Naive thymus-derived CD4-positive, alpha-beta T cell (primary cell): ENCODE measurements around the gene RAB22A. TPM values are rescaled to one million over a fixed set of nuclear protein-coding genes. Genes with fewer than 3 reads are reported as not detected.

Experiments
- ATAC-seq: fragments of 150-1000 bp; cut with Tn5 transposase; 2 replicates; pipeline ENCODE4 v1.10.0; 2021; ENCODE audit warnings: mild to moderate bottlenecking, moderate library complexity
- CTCF ChIA-PET: fragments of 350-600 bp; sonication (Branson Sonifier 250); formaldehyde crosslinking; loops from one replicate; lab custom pipeline; 2021; ENCODE audit warnings: antibody characterized with exemption; lab: Charles Lee
- POLR2A ChIA-PET: fragments of 350-600 bp; sonication (Branson Sonifier 250); formaldehyde crosslinking; loops from one replicate; lab custom pipeline; 2021; ENCODE audit warnings: antibody characterized with exemption, inconsistent platforms; lab: Charles Lee
- DNase-seq, 9 donors: peaks; one replicate each; pipeline versions ENCODE4 v3.0.0 to v3.0.0-alpha.2; 2020 to 2022; ENCODE audit warnings: mixed read lengths in 1 of 9
- H3K27ac ChIP-seq: one replicate; pipeline ENCODE4 v1.7.0; 2013; ENCODE audit warnings: mild to moderate bottlenecking, low read depth, low read length, moderate library complexity
- H3K27me3 ChIP-seq, 2 donors: one replicate each; pipeline ENCODE4 v1.7.0; 2013; ENCODE audit warnings: low read length in 2 of 2, mild to moderate bottlenecking in 2 of 2, moderate library complexity in 2 of 2; ENCODE audit not compliant: control insufficient read depth in 2 of 2, insufficient read depth in 2 of 2
- H3K36me3 ChIP-seq, 3 experiments: 1 replicate in 2 of 3; 2 replicates in 1 of 3; pipeline ENCODE4 v1.7.0; 2013; ENCODE audit warnings: low read length in 3 of 3, mild to moderate bottlenecking in 3 of 3, moderate library complexity in 1 of 3; ENCODE audit not compliant: insufficient read depth in 3 of 3, control insufficient read depth in 2 of 3
- H3K4me1 ChIP-seq, 2 donors: one replicate each; pipeline ENCODE4 v1.7.0; 2013; ENCODE audit warnings: low read length in 2 of 2, mild to moderate bottlenecking in 2 of 2, moderate library complexity in 1 of 2; ENCODE audit not compliant: control insufficient read depth in 2 of 2, insufficient read depth in 2 of 2
- H3K4me3 ChIP-seq: 2 replicates; pipeline ENCODE4 v1.7.0; 2013; ENCODE audit warnings: mild to moderate bottlenecking, low read length
- H3K9me3 ChIP-seq, 3 experiments: 1 replicate in 2 of 3; 2 replicates in 1 of 3; pipeline ENCODE4 v1.7.0; 2013; ENCODE audit warnings: low read length in 3 of 3; ENCODE audit not compliant: control insufficient read depth in 2 of 3
- H3K27ac Mint-ChIP-seq, 9 donors: one replicate each; pipeline ENCODE4 v1.8.0; 2020 to 2022; ENCODE audit warnings: mixed read lengths in 9 of 9, mild to moderate bottlenecking in 8 of 9, moderate library complexity in 5 of 9, inconsistent platforms in 2 of 9
- H3K27me3 Mint-ChIP-seq, 5 donors: one replicate each; pipeline ENCODE4 v1.8.0; 2021 to 2022; ENCODE audit warnings: mixed read lengths in 5 of 5, mild to moderate bottlenecking in 1 of 5
- H3K36me3 Mint-ChIP-seq, 5 donors: one replicate each; pipeline ENCODE4 v1.8.0; 2020 to 2022; ENCODE audit warnings: mixed read lengths in 5 of 5, mild to moderate bottlenecking in 3 of 5, inconsistent platforms in 1 of 5
- H3K4me1 Mint-ChIP-seq, 7 donors: one replicate each; pipeline ENCODE4 v1.8.0; 2020 to 2022; ENCODE audit warnings: mixed read lengths in 7 of 7, mild to moderate bottlenecking in 3 of 7, inconsistent platforms in 1 of 7
- H3K4me3 Mint-ChIP-seq, 10 donors: one replicate each; pipeline ENCODE4 v1.8.0; 2020 to 2022; ENCODE audit warnings: mild to moderate bottlenecking in 10 of 10, mixed read lengths in 10 of 10, moderate library complexity in 6 of 10, inconsistent platforms in 2 of 10
- H3K9me3 Mint-ChIP-seq, 11 donors: one replicate each; pipeline ENCODE4 v1.8.0; 2020 to 2022; ENCODE audit warnings: mixed read lengths in 11 of 11, mild to moderate bottlenecking in 4 of 11, inconsistent platforms in 1 of 11, moderate library complexity in 1 of 11
- intact Hi-C, 2 donors: fragments of 100-400 bp; cut with micrococcal nuclease; formaldehyde crosslinking; loops; one replicate each; pipeline ENCODE4 v1.15.1; 2023
- polyA plus RNA-seq, 2 donors: library from polyadenylated mRNA; unstranded; fragments of 300-500 nt; fragmentation: Illumina TruSeq; gene quantifications; one replicate each; pipeline ENCODE4 v1.2.3, GENCODE V29; 2021
- total RNA-seq, 6 experiments: library from RNA in 5 of 6; stranded (reverse) in 5 of 6; gene quantifications; 1 replicate in 5 of 6; 2 replicates in 1 of 6; pipeline ENCODE4 v1.2.3 and lab custom pipeline; 2021 to 2026

Gene RAB22A
- total and polyA plus RNA-seq, 7 experiments from 2014 or later = 10.4 to 24.7 (median 17.8) TPM

DNA sequence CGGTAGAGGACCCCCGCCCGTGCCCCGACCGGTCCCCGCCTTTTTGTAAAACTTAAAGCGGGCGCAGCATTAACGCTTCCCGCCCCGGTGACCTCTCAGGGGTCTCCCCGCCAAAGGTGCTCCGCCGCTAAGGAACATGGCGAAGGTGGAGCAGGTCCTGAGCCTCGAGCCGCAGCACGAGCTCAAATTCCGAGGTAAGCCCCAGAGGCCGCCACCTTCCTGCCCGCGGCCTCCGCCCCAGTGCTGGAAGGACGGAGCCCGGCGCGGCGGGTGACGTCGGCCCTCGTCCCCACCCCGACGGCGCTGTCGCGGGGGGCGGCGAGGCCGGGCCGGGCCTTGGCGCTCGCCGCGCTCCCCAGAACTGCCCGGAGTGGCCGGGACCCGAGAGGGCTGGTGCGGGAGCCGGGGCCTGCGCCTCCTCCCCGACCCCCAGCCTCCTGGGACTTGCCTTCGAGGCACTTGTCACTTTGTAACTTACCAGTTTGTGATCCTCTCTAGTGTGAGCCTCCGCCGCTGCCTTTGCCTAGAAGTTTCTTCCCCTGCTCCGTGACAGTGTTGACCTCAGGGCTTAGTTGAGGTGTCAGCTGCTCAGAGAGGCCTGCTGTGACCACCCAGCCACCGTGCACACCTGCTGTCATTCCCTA is 79.9 kb downstream of the RAB22A start:
- Mint-ChIP-seq H3K27ac (peak overlapping the region; percentile 84 to 99 (median 97)), H3K36me3 (peaks cover 0 to 28% (median 11%) of the 10 kb centered on the region in 5 donors), H3K27me3 (peaks cover 0 to 8% (median 0%) of the 10 kb centered on the region in 5 donors), H3K4me3 (peak overlapping the region; percentile 82 to 100 (median 96)), H3K4me1 (peaks cover 33 to 49% (median 45%) of the 10 kb centered on the region in 7 donors), H3K9me3 (peaks cover 0 to 2% (median 0%) of the 10 kb centered on the region in 11 donors)
- Histone ChIP-seq H3K4me1 (peaks cover 17 to 28% of the 10 kb centered on the region in 2 donors), H3K27me3 (no peaks in the 10 kb centered on the region), H3K27ac (peak overlapping the region; percentile 100), H3K4me3 (peak overlapping the region; percentile 77), H3K9me3 (no peaks in the 10 kb centered on the region), H3K36me3 (no peaks in the 10 kb centered on the region)
- POLR2A ChIA-PET = interaction anchor here (0.6 to 1.8 kb wide), 20 partner anchors 11 to 999 kb away, joined by 3 to 26 read pairs (median 4); partner anchors contain the start of genes ATP5F1E, NPEPL1, RAB22A and RBM38
- intact Hi-C loops = loop anchor here (1.0 to 5.0 kb wide), 15 partner anchors 19 to 1921 kb away; partner anchors contain the start of genes NELFCD (in 2 of the 2), RAB22A (in 2 of the 2), ATP5F1E (in 1 of the 2) and PRELID3B (in 1 of the 2)
- ATAC-seq = peak; percentile 41
- peak in 3 of 9 donors; percentile 34 to 59 (median 50) for DNase-seq
- CTCF ChIA-PET = interaction anchor here (0.7 kb wide), 1 partner anchor 771 kb away, joined by 3 read pairs; no protein-coding TSS in a partner anchor

DNA sequence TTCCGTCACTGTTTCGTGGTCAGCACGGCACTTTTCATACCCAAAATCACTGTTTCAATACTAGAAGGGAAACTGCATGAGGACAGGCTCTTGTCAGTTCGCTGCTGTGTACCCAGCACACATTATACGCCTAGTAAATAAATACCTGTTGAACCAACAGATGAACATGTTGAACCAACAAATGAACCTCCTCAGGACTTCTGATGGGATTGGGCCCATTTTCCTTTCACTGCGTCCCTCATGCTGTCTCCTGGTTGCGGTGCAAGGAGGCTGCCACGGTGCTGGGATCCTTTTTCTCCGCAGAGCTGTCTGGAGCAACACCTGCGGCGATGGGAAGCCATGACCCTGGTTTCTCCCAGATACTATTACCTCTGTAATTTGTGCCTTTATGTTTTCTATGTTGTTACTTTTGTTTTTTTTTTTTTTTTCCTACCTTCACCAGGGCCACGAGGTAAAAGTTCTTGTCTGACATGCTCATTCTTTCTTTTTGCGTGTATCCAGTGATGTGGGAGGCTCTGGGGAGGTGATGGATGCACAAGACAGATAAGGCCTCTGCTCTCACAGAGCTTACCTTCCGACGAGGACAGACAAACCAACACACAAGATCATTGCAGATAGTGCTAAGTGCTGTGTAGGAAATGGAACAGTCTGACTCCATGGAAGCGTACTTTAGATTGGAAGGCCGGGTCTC is 80.6 kb downstream of the RAB22A start:
- no peak for ATAC-seq
- ChIA-PET POLR2A (interaction anchor here (0.6 to 1.8 kb wide), 5 partner anchors 18 to 261 kb away, joined by 3 to 26 read pairs (median 5); partner anchors contain the start of gene STX16), CTCF (interaction anchor here (0.7 kb wide), 1 partner anchor 155 kb away, joined by 3 read pairs; no protein-coding TSS in a partner anchor)
- peaks cover 0 to 28% (median 11%) of the 10 kb centered on the region in 5 donors for H3K36me3 Mint-ChIP-seq
- peaks cover 0 to 2% (median 0%) of the 10 kb centered on the region in 11 donors for H3K9me3 Mint-ChIP-seq
- peaks cover 33 to 54% (median 49%) of the 10 kb centered on the region in 7 donors for H3K4me1 Mint-ChIP-seq
- peak overlapping the region; percentile 100 for H3K27ac ChIP-seq
- H3K4me3 ChIP-seq = peak overlapping the region; percentile 77
- intact Hi-C loops = loop anchor here (1.0 to 5.0 kb wide), 15 partner anchors 18 to 1922 kb away; partner anchors contain the start of genes NELFCD (in 2 of the 2), RAB22A (in 2 of the 2), ATP5F1E (in 1 of the 2) and PRELID3B (in 1 of the 2)
- peaks cover 17 to 28% of the 10 kb centered on the region in 2 donors for H3K4me1 ChIP-seq
- DNase-seq = no peak
- H3K4me3 Mint-ChIP-seq = peak overlapping the region; percentile 82 to 100 (median 96)
- H3K27me3 Mint-ChIP-seq = peaks cover 0 to 5% (median 0%) of the 10 kb centered on the region in 5 donors
- H3K27me3 ChIP-seq = no peaks in the 10 kb centered on the region
- no peaks in the 10 kb centered on the region for H3K36me3 ChIP-seq
- H3K9me3 ChIP-seq = no peaks in the 10 kb centered on the region
- peak overlapping the region; percentile 84 to 99 (median 97) for H3K27ac Mint-ChIP-seq

DNA sequence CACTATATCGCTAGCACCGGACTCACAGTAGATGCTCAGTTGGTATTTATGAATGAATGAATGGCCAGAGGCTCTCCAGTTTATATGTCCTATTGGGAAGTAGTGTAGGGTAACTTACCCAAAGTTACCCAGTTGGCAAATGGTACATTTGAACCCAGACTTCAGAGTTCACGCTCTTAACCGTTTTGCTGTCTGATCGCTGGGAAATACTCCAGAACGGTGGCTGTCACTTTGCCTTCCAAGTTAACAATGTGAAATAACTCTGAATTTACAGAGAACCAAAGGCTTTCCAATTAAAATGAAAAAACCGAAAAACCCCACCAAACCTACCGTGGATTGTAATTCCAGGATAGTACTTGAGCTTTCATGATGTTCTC is 81.1 kb downstream of the RAB22A start:
- H3K9me3 ChIP-seq = no peaks in the 10 kb centered on the region
- H3K27me3 Mint-ChIP-seq = peaks cover 0 to 5% (median 0%) of the 10 kb centered on the region in 5 donors
- peaks cover 17 to 28% of the 10 kb centered on the region in 2 donors for H3K4me1 ChIP-seq
- H3K4me3 ChIP-seq = no peak overlapping the region
- peaks cover 0 to 2% (median 0%) of the 10 kb centered on the region in 11 donors for H3K9me3 Mint-ChIP-seq
- no peaks in the 10 kb centered on the region for H3K27me3 ChIP-seq
- peak overlapping the region; percentile 84 to 99 (median 97) for H3K27ac Mint-ChIP-seq
- intact Hi-C loops = no loop called here
- H3K36me3 Mint-ChIP-seq = peaks cover 0 to 28% (median 11%) of the 10 kb centered on the region in 5 donors
- ChIA-PET POLR2A (interaction anchor here (1.1 to 1.2 kb wide), 2 partner anchors 10 to 17 kb away, joined by 5 read pairs; no protein-coding TSS in a partner anchor), CTCF (interaction anchor here (0.7 kb wide), 1 partner anchor 156 kb away, joined by 3 read pairs; no protein-coding TSS in a partner anchor)
- no peak for ATAC-seq
- peak overlapping the region; percentile 100 for H3K27ac ChIP-seq
- no peaks in the 10 kb centered on the region for H3K36me3 ChIP-seq
- H3K4me3 Mint-ChIP-seq = peak overlapping the region; percentile 82 to 100 (median 96)
- DNase-seq = no peak
- peaks cover 33 to 59% (median 50%) of the 10 kb centered on the region in 7 donors for H3K4me1 Mint-ChIP-seq

DNA sequence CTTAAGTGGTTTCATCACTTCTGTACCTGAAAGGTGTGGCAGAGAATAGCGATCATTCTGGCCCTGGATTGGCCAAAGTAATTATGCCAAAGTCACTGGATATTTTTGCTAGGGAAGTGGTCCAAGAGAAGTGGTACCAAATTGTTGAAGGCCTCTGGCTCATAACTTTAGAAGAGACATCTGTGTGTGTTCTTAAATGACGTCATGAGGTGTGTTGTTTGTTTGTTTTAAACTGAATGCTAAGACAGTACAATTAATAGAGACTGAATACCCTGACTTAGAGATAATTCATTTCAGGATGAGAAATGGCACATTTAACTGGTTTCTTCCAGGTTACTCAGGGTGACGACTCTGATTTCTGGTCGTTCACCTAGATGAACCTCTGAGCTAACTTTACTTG is 82.8 kb downstream of the RAB22A start:
- H3K4me1 ChIP-seq = peaks cover 22 to 37% of the 10 kb centered on the region in 2 donors
- H3K27me3 Mint-ChIP-seq = no peaks in the 10 kb centered on the region
- peak overlapping the region; percentile 33 to 98 (median 92) for H3K4me3 Mint-ChIP-seq
- intact Hi-C loops = no loop called here
- ATAC-seq (no peak), DNase-seq (no peak)
- peak overlapping the region; percentile 23 for H3K27ac ChIP-seq
- H3K4me3 ChIP-seq = no peak overlapping the region
- H3K36me3 ChIP-seq = no peaks in the 10 kb centered on the region
- H3K27ac Mint-ChIP-seq = peak overlapping the region in 6 of 9 donors; percentile 13 to 98 (median 56)
- peaks cover 0 to 2% (median 0%) of the 10 kb centered on the region in 11 donors for H3K9me3 Mint-ChIP-seq
- H3K36me3 Mint-ChIP-seq = peaks cover 0 to 28% (median 11%) of the 10 kb centered on the region in 5 donors
- H3K27me3 ChIP-seq = no peaks in the 10 kb centered on the region
- no peaks in the 10 kb centered on the region for H3K9me3 ChIP-seq
- POLR2A ChIA-PET = interaction anchor here (1.0 kb wide), 1 partner anchor 10 kb away, joined by 3 read pairs; no protein-coding TSS in a partner anchor
- H3K4me1 Mint-ChIP-seq = peaks cover 40 to 75% (median 56%) of the 10 kb centered on the region in 7 donors
- CTCF ChIA-PET = no interaction called here

DNA sequence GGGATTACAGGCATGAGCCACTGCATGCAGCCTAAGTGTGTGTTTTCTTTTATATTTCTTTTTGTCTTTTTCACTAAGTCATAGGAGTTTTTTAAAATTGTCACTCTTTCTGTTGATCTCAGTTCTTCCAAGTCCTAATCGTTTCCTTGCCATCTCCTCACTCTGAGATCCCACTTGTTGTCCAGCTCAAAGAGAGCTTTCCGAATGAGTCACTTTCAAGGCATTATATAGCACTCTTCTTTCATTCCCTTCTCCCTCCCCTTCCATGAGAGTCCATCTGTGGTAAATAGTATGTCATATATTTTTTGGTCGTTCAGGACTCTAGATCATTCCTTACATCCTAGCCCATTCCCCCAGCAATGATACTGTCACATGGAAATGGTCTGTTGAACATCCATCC is 83.8 kb downstream of the RAB22A start:
- CTCF ChIA-PET = no interaction called here
- intact Hi-C loops = no loop called here
- H3K4me1 ChIP-seq = peaks cover 22 to 42% of the 10 kb centered on the region in 2 donors
- Mint-ChIP-seq H3K4me3 (peak overlapping the region in 6 of 10 donors; percentile 50 to 93 (median 62)), H3K4me1 (peaks cover 41 to 85% (median 57%) of the 10 kb centered on the region in 7 donors), H3K27ac (peak overlapping the region in 2 of 9 donors; percentile 7 to 41), H3K36me3 (peaks cover 0 to 32% (median 11%) of the 10 kb centered on the region in 5 donors), H3K9me3 (peaks cover 0 to 2% (median 0%) of the 10 kb centered on the region in 11 donors), H3K27me3 (no peaks in the 10 kb centered on the region)
- H3K36me3 ChIP-seq = no peaks in the 10 kb centered on the region
- H3K27ac ChIP-seq = no peak overlapping the region
- H3K27me3 ChIP-seq = no peaks in the 10 kb centered on the region
- H3K9me3 ChIP-seq = no peaks in the 10 kb centered on the region
- ATAC-seq = no peak
- POLR2A ChIA-PET = interaction anchor here (1.0 kb wide), 1 partner anchor 9 kb away, joined by 3 read pairs; no protein-coding TSS in a partner anchor
- no peak overlapping the region for H3K4me3 ChIP-seq
- no peak for DNase-seq

DNA sequence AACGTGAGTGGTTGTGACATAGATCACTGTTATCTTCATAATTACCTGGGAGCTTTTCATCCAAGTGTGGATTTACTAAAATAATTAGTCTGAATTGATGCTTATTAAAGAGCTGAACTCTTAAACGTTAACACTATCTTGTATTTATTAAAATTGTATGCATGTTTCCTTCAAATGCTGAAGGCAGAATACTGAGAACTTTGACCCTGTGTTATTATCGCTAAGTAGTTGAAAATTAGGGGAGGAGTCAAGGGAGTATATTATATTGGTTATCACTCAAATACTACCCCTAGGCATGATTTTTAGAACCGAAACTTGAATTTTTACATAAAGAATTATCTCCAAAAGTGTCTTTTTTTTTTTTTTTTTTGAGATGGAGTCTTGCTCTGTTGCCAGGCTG is 85.3 kb downstream of the RAB22A start:
- ChIA-PET POLR2A (no interaction called here), CTCF (interaction anchor here (0.6 kb wide), 1 partner anchor 26 kb away, joined by 4 read pairs; no protein-coding TSS in a partner anchor)
- DNase-seq (no peak), ATAC-seq (no peak)
- Histone ChIP-seq H3K27me3 (no peaks in the 10 kb centered on the region), H3K4me1 (peaks cover 27 to 47% of the 10 kb centered on the region in 2 donors), H3K9me3 (no peaks in the 10 kb centered on the region), H3K27ac (no peak overlapping the region), H3K4me3 (no peak overlapping the region), H3K36me3 (no peaks in the 10 kb centered on the region)
- H3K4me3 Mint-ChIP-seq = peak overlapping the region in 2 of 10 donors; percentile 21 to 82
- no peak overlapping the region for H3K27ac Mint-ChIP-seq
- peaks cover 0 to under 1% (median 0%) of the 10 kb centered on the region in 11 donors for H3K9me3 Mint-ChIP-seq
- H3K27me3 Mint-ChIP-seq = no peaks in the 10 kb centered on the region
- peaks cover 39 to 90% (median 62%) of the 10 kb centered on the region in 7 donors for H3K4me1 Mint-ChIP-seq
- peaks cover 0 to 35% (median 11%) of the 10 kb centered on the region in 5 donors for H3K36me3 Mint-ChIP-seq
- intact Hi-C loops = no loop called here
